Activated T-helper 1 cell treated with anti-CD3 and anti-CD28 coated beads, Interleukin-12 subunit alpha, Interleukin-12 subunit beta, Interleukin-2, Interleukin-4 antibody, amounts not matched to agents 30 ng/mL and 10 ng/mL and 1 ng/mL, durations not matched to agents 14 hours and 24 hours and 36 hours (primary cell): Measurements from ENCODE around the gene CRISP1. TPM values are rescaled to one million over a fixed set of nuclear protein-coding genes. Genes with fewer than 3 reads are reported as not detected.

Experiments used
- total RNA-seq: library from RNA; stranded (reverse); gene quantifications from 2 replicates; pipeline ENCODE4 v1.2.3, GENCODE V29; 2022

Gene CRISP1
- total RNA-seq, 1 donor from 2014 or later, result not detected

Other genes starting within 250 kb of the CRISP1 start
- gene RHAG, start 229.7 kb downstream of the CRISP1 start, total RNA-seq, result not detected in 2 replicates
- gene CRISP2, start 153.0 kb downstream of the CRISP1 start, total RNA-seq, result not detected in 2 replicates
- gene CRISP3, start 122.1 kb downstream of the CRISP1 start, total RNA-seq, result not detected in 2 replicates
- gene PGK2, start 79.2 kb downstream of the CRISP1 start, total RNA-seq, result not detected in 2 replicates
- gene DEFB114, start 97.6 kb upstream of the CRISP1 start, total RNA-seq, result not detected in 2 replicates
- not detected in 2 replicates for gene DEFB113, start 103.1 kb upstream of the CRISP1 start, total RNA-seq
- gene DEFB110, start 155.5 kb upstream of the CRISP1 start, total RNA-seq, result not detected in 2 replicates
- not detected in 2 replicates for gene DEFB112, start 183.4 kb upstream of the CRISP1 start, total RNA-seq